Umbilical cord (tissue), 2 donors: ENCODE measurements around the gene ARFIP2. TPM values are rescaled to one million over a fixed set of nuclear protein-coding genes. Genes with fewer than 3 reads are reported as not detected.

ENCODE experiments used
- DNase-seq: peaks from one replicate; pipeline ENCODE4 v3.0.0-alpha.2; 2015; ENCODE audit warnings: low spot score
- total RNA-seq: library from RNA; depleted of rRNA; stranded (reverse); fragments of >200 nt; gene quantifications from one replicate; pipeline ENCODE4 v1.2.3, GENCODE V29; 2014; ENCODE audit warnings: low replicate concordance; ENCODE audit not compliant: insufficient read depth

The ARFIP2 gene
- total RNA-seq, 1 donor from 2014 or later: 33.2 TPM

DNA sequence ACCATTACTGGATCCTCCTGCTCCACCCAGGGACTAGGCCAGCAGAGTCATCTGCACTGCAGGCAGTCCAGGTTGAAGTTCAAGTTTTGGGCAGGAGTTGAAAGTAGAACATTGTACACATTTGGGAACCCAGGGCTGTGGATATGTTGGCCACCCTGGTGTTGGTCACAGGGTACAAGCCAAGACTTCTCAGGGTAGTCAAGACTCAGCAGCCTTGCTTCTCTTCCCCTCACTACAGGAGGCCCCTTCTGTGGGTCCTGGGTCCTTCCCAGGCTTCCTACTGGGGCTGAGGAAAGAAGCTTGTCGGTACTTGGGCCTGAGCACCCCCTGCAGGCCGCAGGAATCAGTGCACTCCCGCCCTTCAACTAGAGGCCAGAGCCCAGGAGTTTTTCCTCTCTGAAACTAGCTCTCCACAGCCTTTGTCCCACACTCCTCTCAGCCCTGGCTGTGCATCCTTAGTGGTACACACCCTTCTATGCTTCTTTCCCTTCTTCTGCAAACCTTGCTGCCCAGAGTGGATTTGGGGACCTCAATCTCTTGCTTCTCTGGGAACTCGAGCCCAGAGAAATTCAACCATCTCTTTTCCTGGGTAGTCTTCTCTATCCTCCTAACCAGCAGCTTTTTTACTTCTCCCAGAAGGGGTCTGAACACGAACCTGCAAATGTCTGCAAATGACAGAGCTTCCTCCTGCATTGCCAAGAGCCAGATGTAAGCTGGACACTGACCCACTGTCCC lies 37.7 kb downstream of the ARFIP2 start:
- DNase-seq: peak; percentile 60

DNA sequence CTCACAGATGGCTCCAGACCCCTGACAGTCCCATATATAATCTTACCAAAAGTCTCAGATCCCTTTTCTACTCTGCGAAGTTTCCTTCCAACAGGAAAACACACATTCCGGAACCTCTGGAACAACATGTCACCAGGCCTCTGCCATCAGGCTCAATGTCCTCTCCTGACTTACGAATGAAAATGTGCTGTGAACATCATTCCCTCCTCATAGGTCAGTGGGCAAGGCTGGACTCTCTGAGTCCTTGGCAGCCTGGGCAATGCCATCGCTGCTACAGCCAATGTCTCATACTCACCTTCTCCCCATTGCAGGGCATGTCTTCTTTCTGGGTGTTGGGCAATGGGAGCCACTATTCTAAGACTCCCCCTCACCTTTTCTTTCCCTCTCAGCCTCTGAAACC lies 38.7 kb downstream of the ARFIP2 start:
- DNase-seq: no peak

DNA sequence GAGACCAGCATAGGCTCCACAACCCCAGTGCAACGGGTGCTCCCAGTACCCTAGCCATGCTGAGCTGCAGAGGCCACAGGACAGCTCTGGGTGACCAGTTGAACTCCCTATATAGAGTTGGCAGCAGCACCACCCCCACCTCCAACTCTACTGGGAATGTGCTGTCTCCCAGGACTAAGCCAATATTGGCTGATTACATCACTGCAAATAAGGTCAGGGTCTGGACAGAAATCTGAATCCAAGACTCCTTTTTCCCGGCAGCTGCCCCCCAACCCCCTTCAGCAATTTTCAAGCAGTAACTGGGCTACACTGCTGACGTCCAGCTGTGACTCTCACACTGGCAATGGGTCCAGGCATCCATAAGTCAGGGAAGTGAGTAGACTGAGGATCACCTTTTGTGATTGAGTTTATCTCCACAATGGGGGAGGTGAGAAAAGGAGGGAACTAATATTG lies 40.2 kb downstream of the ARFIP2 start, which contains the start of gene HPX:
TSS of gene HPX (minus strand) at position 82 of the 453 bp plus-strand sequence. CDS start at position 58, 24 bp downstream.
- peak; percentile 9 for DNase-seq

DNA sequence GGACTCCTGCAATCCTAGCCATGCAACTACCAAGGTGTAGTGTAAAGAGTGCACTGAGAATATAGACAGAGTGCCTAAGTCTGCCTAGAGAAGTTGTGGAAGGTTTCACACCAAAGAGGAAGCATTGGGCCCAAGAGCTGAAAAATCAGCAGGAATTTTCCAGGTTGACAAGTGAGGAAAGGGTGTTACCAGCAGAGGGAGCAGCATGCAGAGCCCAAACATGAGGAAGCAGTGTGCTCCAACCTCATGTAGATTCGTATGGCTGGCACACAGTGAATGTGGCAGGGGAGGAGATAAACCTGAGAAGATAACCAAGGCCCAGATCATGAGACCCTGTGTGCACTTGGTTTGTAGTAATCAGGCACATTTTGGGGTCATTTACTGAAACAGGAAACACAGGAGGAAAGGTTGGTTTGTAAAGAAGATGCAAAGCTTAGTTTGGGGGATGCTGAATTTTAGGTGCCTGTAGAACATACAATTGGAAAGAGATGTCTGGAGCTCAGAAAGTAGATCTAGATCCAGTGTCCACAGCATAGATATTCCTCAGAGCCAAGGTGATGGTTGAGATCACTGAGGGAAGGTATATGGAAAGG lies 42.1 kb downstream of the ARFIP2 start:
- DNase-seq: peak; percentile 60

DNA sequence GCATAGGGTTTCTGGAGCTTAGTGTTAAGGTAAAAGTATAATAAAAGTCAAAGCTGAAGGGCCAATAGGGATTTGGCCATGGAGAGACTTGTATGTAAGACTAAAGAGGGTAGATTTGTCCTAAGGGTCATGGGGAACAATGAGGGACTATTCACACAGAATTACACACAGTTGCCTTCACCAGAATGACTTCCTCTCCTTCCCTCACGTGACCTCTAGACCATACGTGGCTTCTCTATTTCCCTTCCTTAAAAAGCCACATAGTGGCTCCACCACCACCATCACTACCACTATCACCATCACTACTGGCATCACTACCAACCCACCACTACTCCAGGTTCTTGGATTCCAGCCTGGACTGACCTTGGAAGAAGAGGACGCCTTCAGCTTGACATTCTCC lies 43.1 kb downstream of the ARFIP2 start:
- no peak for DNase-seq

DNA sequence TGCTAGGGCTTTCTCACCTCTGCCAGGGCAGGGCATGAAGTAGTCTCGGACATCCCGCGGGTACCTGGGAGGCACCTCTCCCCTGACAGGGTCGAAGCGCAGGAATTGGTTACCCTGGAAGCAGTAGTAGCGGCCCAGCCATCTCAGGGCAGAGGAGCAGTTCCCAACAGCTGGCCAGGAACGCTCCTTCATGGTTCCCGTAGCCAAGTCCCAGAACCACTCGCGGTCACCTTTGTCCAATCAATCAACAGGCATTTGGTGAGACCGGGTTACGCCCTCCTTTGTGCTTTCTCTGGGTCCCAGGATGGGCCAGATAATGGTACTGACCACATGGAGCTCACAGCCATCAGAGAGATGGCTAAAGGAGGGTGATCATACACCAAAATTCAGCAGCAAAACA lies 43.7 kb downstream of the ARFIP2 start:
- no peak for DNase-seq

DNA sequence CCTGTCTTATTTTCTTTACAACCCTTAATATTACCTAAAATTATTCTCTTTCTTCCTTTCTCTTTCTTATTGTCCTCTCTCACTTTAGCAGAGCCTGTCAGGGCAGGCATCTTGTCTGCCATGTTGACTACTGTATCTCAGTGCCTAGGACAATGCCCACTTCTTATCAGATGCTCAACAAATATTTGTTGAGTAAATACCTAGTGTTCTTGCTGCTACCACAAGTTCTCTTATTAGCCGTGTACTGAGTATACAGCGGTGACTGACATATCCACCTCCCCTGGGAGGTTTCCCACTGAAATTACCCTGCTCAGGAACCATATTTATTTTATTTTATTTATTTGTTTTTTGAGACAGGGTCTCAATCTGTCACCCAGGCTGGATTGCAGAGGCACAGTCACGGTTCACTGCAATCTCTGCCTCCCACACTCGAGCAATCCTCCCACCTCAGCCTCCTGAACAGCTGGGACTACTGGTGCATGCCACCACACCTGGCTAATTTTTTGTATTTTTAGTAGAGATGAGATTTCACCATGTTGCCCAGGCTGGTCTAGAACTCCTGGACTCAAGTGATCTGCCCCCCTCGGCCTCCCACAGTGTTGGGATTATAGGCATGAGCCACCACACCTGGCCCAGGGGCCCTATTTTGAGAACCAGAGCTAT lies 47.0 kb downstream of the ARFIP2 start:
- no peak for DNase-seq

DNA sequence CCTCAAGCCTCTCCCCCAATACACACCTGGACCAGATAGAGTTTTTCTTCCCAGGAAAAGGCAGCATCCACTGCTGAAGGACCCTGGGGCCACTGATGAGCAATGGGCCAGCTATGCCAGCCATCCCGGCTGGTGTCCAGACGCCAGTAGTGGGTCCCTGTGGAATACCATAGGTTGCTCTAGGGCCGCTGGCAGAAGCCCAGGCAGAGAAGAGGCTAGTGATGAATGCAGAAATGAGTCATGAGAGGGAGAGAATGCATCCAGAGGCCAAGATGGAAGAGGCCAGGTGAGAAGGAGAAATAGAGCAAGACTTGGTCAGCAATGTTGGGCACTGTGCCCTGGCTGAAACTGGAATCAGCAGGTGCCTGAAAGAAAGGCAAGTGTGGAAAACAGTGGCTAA lies 49.3 kb downstream of the ARFIP2 start:
- no peak for DNase-seq

DNA sequence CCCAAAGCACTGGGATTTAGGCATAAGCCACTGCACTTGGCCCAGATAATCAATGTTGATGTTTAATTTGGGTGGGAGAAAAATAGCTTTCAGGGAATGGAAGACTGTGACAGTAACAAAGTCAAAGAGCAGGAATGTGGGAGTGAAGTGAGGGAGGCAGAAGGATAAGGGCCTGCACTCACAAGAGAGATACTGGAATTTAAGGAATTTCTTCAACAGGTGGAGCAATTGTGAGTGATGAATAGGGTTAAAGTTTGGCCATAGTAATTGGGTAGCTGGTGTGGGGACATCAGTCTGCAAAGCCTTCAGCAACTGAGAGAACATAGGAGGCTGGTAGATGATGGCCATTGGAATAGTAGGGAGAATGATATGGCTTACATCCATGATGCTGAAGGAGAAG lies 53.6 kb downstream of the ARFIP2 start:
- DNase-seq: no peak

Other genes starting within 250 kb of the ARFIP2 start
- gene FHIP1B, start 246.7 kb downstream of the ARFIP2 start, total RNA-seq: 11.6 TPM
- not detected for gene CNGA4, start 242.2 kb downstream of the ARFIP2 start, total RNA-seq
- gene CCKBR, start 221.5 kb downstream of the ARFIP2 start, total RNA-seq: not detected
- gene CAVIN3, start 160.8 kb downstream of the ARFIP2 start, total RNA-seq: 177 TPM
- 18.1 TPM for gene SMPD1, start 90.9 kb downstream of the ARFIP2 start, total RNA-seq
- gene APBB1, start 62.2 kb downstream of the ARFIP2 start, total RNA-seq: 28.9 TPM
- gene HPX, start 40.3 kb downstream of the ARFIP2 start, total RNA-seq: 3.4 TPM
- 49.8 TPM for gene TRIM3, start 7.4 kb downstream of the ARFIP2 start, total RNA-seq
- gene TIMM10B, start 170 bp upstream of the ARFIP2 start, total RNA-seq: 26.7 TPM
- 9.1 TPM for gene DNHD1, start 15.9 kb upstream of the ARFIP2 start, total RNA-seq
- 10.6 TPM for gene RRP8, start 122.3 kb upstream of the ARFIP2 start, total RNA-seq
- 296 TPM for gene ILK, start 122.4 kb upstream of the ARFIP2 start, total RNA-seq
- gene TAF10, start 130.9 kb upstream of the ARFIP2 start, total RNA-seq: 15.4 TPM
- gene TPP1, start 138.1 kb upstream of the ARFIP2 start, total RNA-seq: 59.7 TPM
- 37.6 TPM for gene DCHS1, start 174.5 kb upstream of the ARFIP2 start, total RNA-seq
- 55.4 TPM for gene MRPL17, start 202.0 kb upstream of the ARFIP2 start, total RNA-seq